CD1c-positive myeloid dendritic cell (primary cell): ENCODE results near the gene OLR1.
A peak's percentile ranks its signal among the peaks of the same experiment; 100 is the strongest.

ENCODE experiments used
- DNase-seq: peaks from one replicate; pipeline ENCODE4 v3.0.0-alpha.2; 2016; ENCODE audit errors: extremely low spot score

The OLR1 gene

GRCh38 chr12:10153271-10154144, 18.4 kb downstream of the OLR1 start:
- peak; percentile 92 for DNase-seq

DNA sequence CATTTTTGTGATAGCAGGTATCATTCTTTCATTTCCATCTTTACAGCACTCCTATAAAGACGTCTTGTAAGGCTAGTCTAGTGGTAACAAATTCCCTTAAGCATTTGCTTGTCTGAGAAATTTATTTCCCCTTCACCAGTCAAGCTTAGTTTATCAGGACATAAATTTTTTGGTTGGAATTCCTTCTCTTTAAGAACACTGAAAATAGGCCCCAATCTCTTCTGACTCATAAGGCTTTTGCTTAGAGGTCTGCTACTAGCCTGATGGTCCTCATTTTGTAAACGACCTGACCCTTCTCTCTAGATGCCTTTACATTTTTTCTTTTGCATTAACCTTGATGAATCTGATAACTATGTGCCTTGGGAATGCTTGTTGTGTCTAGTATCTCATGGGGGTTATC, 20.3 kb downstream of the OLR1 start:
- no peak for DNase-seq

DNA sequence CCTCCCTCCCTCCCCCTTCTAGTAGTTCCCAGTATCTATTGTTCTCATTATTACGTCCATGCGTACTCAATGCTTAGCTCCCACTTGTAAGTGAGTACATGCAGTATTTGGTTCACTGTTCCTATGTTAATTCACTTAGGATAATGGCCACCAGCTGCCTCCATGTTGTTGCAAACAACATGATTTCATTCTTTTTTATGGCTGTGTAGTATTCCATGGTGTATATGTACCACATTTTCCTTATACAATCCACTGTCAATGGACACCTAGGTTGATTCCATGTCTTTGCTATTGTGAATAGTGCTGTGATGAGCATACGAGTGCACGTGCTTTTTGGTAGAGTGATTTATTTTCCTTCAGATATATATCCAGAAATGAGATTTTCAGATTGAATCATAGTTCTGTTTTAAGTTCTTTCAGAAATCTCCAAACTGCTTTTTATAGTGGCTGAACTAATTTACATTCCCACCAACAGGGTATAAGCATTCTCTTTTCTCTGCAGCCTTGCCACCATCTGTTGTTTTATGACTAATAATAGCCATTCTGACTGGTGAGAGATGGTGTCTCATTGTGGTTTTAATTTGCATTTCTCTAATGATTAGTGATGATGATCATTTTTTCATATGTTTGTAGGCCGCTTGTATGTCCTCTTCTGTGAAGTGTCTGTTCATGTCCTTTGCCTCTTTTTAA, 24.1 kb downstream of the OLR1 start:
- DNase-seq = no peak

GRCh38 chr12:10142976-10143589, 28.8 kb downstream of the OLR1 start:
- no peak for DNase-seq

DNA sequence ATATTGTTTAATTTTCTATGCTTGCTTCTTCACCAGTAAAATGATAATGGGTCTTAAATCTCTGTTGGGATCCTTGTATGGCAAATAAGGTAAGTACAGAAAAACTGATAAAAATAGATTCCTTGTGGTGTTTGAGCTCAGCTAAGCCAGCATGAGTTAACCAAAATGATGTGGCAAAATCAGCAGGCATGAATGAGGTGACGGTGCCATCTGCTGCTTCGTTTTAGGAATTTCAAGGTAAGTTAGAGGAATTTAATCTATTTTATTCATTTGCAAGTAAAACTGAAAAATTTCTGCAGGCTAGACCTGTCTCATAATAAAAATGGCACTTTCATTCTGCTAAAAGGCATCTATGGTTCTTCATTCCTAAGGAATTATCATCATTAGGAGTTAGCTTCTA, 31.9 kb downstream of the OLR1 start:
- peak; percentile 85 for DNase-seq

- DNase-seq = no peak
Observed at GRCh38 chr12:10136637-10137205, 35.2 kb downstream of the OLR1 start.

DNA sequence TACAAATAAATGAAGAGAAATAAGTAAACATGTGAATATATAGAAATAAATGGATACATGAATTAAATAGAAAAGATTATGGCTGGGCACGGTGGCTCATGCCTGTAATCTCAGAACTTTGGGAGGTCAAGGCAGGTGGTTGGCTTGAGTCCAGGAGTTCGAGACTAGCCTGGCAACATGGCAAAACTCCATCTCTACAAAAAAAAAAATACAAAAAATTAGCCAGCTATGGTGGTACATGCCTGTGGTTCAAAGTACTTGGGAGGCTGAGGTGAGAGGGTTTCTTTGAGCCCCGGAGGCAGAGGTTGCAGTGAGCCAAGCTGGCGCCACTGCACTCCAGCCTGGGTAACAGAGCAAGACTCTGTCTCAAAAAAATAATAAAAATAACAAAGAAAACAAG, 36.8 kb downstream of the OLR1 start:
- DNase-seq = no peak

DNA sequence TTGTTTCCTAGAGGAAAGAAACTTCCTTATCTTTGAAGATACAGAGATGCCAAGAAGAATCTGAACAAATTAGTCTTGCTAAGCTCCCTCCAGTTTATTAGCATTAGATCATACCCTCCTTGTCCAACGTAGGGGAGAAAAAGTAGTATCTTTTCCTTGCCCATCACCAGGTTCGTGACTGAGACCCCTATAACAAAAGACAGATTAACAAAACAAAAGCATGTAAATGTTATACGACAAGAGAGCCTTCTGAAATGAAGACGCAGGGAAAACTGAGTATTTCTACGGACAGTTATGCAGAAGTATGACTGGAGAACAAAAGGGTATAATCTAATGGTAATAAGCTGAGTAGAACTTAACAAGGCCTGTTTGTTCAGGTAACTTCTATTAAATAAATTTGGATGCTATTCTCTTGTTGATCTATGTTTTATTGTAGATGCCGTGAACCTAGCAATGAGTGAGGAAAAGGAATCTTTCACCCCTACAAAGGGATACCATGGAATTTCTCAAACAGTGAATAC, 39.0 kb downstream of the OLR1 start:
- DNase-seq = no peak

GRCh38 chr12:10131111-10131690, 40.7 kb downstream of the OLR1 start:
- DNase-seq = peak; percentile 87

- DNase-seq = peak; percentile 95
Observed at GRCh38 chr12:10130042-10130441, 41.9 kb downstream of the OLR1 start, which contains the start of gene CLEC7A. Gene CLEC7A (minus strand): TSS chr12:10130199. CDS start chr12:10130082, 117 bp downstream.

DNA sequence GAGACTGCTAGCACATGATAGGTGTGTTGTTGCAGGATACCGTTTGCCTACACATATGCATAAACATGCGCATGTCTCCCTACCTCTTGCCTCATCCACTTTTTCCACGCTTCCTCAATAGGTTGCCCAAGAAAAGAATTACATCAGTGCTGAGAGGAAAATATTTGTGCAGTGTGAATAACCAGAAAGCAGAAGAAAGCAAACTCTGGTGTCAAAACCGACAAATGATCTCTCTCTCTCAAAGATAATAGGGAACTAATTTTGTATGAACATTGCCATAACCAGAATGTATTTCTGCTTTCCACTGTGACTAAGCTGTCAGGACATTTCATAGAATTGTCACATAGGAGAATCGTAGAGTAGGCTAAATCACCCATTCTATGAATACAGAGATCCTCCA, 43.2 kb downstream of the OLR1 start:
- peak; percentile 96 for DNase-seq

DNA sequence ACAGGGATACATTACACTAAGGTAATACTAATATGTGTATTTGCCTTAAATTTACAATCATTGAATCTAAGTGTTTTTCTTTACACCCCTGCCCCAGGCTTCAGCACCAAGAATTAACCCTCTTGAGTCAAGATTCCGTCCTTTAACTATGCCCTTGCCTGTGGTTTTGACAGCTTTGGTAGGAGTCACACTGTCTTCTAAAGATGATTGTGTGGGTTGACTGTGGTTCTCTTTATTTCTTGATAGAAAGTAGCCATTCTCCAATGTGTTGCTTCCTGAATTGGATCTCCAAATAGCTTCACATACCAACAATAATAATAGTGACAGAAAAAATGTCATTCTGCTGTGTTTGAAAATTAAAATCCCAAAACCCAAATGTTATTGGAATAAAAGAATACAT, 45.5 kb downstream of the OLR1 start:
- DNase-seq = peak; percentile 79

DNA sequence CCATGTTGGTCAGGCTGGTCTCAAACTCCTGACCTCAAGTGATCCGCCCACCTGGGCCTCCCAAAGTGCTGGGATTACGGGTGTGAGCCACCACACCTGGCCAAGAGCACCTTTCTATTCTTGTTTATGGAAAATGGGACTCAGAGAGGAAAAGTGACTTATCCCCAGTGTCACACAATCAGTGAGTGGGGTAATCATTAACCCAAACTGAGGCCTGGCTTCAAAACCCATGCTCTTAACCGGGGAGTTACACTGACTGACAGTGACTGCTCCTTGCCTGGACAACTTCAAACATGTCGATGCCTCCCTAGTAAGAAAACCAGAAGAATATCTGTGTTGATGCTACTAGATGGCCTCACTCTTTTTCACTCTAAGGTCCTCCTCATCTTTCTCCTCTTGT, 49.2 kb downstream of the OLR1 start:
- DNase-seq = no peak

GRCh38 chr12:10121278-10121677, 50.7 kb downstream of the OLR1 start:
- DNase-seq = peak; percentile 94

- peak; percentile 38 for DNase-seq
Observed at GRCh38 chr12:10119066-10119465, 52.9 kb downstream of the OLR1 start.

- DNase-seq = no peak
Observed at GRCh38 chr12:10115890-10116289, 56.0 kb downstream of the OLR1 start.

DNA sequence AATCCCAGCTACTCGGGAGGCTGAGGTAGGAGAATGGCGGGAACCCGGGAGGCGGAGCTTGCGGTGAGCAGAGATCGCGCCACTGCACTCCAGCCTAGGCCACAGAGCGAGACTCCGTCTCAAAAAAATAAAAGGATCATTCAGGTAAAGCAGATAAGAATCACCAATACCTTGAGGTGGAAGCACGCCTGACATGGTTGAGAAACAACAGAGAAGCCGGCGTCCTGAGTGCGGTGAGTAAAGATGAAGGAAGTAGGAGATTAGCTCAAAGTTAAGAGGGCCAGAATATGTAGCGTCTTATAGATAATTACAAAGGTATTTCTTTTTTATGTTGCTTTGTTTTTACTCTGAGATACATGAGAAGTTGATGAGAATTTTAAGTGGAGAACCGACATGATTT, 56.6 kb downstream of the OLR1 start:
- no peak for DNase-seq

- DNase-seq = no peak
Observed at GRCh38 chr12:10113920-10114319, 58.0 kb downstream of the OLR1 start.

DNA sequence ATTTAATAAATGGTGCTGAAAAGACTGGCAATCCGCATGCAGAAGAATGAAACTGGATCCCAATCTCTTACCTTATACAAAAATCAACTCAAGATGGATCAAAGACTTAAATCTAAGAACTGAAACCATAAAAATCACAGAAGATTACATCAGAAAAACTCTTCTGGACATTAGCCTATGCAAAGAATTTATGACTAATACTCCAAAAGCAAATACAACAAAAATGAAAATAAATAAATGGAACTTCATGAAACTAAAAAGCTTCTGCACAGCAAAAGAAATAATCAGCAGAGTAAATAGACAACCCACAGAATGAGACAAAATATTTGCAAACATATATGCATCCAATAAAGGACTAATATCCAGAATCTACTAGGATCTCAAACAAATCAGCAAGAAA, 58.9 kb downstream of the OLR1 start:
- DNase-seq = no peak

DNA sequence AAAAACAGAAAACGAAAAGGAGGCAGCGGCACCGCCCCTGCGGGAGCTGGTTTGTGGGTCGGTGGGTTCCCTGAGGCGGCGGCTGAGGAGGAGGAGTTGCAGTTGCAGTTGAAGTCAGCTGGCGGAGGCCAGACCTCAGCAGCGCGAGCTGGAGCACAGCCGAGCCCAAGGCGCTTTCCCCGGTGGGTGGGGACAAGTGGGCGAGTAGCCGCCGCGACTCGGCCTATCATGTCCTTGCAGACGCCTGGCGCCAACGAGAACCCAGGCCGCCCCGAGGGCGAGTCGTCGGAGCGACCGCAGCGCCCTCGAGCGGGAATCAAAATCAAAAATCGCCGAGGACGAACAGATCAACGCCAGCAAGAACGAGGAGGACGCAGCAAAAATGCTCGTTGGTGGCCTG, 60.5 kb downstream of the OLR1 start:
- no peak for DNase-seq

GRCh38 chr12:10110256-10110844, 61.6 kb downstream of the OLR1 start:
- no peak for DNase-seq
